Head of caudate nucleus (tissue), 42 donors: Measurements from ENCODE around the gene TACSTD2.
A peak's percentile ranks its signal among the peaks of the same experiment; 100 is the strongest.
"Not testable (repeated sequence)": the region's sequence is repeated elsewhere in the genome, so short reads cannot be mapped to it uniquely, and the experiment has no call there.

Source experiments
- DNase-seq, 42 donors: peaks; one replicate each; pipeline versions ENCODE4 v3.0.0 to v3.0.0-alpha.2; 2020 to 2021; ENCODE audit warnings: mixed read lengths in 7 of 42
- intact Hi-C: fragments of 100-400 bp; cut with DNase I; formaldehyde crosslinking; loops from one replicate; pipeline ENCODE4 v1.15.0; 2022

The TACSTD2 gene, protein sequence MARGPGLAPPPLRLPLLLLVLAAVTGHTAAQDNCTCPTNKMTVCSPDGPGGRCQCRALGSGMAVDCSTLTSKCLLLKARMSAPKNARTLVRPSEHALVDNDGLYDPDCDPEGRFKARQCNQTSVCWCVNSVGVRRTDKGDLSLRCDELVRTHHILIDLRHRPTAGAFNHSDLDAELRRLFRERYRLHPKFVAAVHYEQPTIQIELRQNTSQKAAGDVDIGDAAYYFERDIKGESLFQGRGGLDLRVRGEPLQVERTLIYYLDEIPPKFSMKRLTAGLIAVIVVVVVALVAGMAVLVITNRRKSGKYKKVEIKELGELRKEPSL

DNA sequence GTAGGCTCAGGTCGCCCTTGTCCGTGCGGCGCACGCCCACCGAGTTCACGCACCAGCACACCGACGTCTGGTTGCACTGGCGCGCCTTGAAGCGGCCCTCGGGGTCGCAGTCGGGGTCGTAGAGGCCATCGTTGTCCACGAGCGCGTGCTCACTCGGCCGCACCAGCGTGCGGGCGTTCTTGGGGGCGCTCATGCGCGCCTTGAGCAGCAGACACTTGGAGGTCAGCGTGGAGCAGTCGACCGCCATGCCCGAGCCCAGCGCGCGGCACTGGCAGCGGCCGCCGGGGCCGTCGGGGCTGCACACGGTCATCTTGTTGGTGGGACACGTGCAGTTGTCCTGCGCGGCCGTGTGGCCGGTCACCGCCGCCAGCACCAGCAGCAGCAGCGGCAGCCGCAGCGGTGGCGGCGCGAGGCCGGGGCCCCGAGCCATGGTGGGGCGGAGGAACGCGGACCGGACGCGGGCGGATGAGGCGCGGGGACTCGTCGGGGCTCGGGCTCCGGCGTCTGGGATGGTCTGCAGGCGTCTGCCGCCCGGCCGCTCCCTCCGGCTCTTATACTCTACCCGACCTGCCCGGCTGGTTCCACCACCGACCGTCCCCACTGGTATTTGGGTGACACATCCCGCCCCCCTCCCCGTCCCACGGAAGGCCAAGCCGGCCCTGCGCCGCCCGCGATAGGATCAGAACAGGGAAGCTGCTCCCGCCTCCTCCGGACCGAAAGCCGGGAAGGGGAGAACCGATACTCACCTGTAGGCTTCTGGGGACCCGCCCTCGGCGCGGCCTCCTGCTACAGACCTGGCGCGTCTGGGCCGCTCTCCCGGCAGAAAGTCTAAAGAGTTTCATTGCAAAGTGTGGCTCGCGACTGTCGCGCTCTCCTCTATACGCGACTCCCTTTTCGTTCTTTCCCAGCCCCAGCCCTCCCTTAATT lies at the start of gene TACSTD2:
Gene TACSTD2, minus strand, starts transcription at position 526 of the 927 bp plus-strand sequence. Its CDS starts 96 bp downstream, at position 430.
- DNase-seq = peak in 12 of 42 donors; percentile 18 to 55 (median 28)
- intact Hi-C loops = no loop called here

DNA sequence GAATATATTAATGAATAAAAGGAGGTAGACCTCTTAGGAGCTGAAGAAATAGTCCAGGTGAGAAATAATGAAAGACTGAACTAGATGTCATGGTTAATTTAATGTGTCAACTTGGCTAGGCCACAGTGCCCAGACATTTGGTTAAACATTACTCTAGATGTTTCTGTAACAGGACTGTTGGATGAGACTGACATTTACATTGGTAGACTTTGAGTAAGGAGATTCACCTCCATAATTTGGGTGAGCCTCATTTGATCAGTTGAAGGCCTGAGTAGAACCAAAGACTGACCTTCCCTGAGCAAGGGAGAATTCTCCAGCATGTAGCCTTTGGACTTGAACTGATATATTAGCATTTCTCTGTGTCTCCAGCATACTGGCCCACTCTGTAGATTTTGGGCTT lies 49.2 kb upstream of the TACSTD2 start:
- intact Hi-C loops = no loop called here

DNA sequence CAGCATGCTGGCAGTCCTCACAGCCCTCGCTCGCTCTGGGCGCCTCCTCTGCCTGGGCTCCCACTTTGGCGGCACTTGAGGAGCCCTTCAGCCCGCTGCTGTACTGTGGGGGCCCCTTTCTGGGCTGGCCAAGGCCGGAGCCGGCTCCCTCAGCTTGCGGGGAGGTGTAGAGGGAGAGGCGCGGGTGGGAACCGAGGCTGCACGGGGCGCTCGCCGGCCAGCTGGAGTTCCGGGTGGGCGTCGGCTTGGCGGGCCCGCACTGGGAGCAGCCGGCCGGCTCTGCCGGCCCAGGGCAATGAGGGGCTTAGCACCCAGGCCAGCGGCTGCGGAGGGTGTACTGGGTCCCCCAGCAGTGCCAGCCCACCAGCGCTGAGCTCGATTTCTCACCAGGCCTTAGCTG lies 46.2 kb upstream of the TACSTD2 start:
- DNase-seq, intact Hi-C loops: not testable (repeated sequence)

More for the DNA sequence above, 49.2 kb upstream of the TACSTD2 start:
- DNase-seq = no peak

DNA sequence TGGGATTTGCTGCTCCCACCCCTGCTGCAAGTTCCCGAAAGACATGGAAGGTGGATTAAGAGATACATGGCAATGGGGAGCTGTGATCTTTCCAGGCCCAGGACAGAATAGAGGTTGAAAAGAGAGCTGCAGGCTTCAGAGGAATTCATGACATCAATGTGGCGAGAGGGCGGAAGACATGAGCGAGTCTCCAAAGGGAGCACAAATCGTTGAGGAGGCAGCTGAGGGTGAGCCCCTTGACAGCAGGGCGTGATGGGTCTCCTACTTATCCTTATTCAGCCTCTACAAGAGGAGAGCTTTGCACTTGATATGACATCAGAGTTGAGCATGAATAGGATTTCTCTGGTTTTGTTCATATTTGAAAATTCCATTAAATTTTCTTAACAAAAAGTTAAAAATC lies 45.5 kb upstream of the TACSTD2 start:
- DNase-seq = peak in 37 of 42 donors; percentile 5 to 87 (median 47)
- intact Hi-C loops = no loop called here

DNA sequence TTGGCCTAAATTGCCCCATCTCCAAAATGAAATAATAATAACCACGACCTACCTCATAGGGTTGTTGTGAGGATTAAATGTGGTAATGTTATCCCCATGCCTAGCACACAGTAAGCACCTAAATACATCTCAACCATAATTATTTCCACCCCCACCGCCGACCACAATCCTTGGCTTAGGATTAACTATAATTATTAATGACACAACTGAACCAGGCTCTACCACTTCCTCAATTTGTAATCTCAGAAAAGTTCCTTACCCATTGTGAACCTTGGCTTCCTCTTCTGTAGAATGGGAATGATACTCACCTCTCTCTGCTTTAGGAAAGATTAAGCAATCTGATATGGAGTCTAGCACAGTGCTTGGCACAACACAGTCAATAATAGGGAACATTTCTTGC lies 44.3 kb upstream of the TACSTD2 start:
- DNase-seq = no peak
- intact Hi-C loops = no loop called here

DNA sequence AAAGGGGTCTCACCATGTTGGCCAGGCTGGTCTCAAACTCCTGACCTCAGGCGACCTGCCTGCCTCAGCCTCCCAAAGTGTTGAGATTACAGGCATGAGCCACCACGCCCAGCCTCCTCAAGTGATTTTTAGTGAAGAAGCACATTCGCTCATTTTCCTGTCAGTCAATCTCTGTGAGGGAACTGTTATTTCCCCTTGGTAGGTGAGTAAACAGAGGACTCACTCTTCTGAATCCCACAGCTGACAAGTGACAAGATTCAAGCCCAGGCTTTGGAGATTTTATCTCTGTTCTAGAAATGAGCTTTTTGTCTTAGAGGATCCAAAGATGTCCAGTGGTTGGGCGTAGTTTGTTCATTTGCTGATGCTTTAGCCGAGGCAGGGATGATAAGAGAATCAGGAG lies 43.9 kb upstream of the TACSTD2 start:
- no peak for DNase-seq

DNA sequence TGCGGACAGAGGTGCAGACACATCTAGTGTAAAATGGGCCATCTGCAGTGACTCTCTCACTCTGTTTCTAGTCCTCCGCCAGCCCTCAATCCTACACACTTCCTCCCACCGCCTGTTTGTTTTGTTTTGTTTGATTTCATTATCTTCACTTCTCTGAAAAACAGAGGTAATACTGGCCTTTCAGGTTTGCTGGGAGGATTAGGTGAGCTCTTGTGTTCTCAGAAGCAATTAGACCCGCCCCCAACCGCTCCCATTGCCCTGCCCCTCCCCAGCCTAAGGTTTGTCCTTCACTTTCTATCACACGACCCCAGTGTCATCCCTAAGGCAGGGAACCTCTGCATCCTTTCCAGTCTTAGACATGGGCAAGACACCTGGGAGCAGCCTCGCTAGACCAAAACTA lies 43.2 kb upstream of the TACSTD2 start:
- intact Hi-C loops = no loop called here
- no peak for DNase-seq

More for the DNA sequence above, 43.9 kb upstream of the TACSTD2 start:
- intact Hi-C loops = no loop called here

DNA sequence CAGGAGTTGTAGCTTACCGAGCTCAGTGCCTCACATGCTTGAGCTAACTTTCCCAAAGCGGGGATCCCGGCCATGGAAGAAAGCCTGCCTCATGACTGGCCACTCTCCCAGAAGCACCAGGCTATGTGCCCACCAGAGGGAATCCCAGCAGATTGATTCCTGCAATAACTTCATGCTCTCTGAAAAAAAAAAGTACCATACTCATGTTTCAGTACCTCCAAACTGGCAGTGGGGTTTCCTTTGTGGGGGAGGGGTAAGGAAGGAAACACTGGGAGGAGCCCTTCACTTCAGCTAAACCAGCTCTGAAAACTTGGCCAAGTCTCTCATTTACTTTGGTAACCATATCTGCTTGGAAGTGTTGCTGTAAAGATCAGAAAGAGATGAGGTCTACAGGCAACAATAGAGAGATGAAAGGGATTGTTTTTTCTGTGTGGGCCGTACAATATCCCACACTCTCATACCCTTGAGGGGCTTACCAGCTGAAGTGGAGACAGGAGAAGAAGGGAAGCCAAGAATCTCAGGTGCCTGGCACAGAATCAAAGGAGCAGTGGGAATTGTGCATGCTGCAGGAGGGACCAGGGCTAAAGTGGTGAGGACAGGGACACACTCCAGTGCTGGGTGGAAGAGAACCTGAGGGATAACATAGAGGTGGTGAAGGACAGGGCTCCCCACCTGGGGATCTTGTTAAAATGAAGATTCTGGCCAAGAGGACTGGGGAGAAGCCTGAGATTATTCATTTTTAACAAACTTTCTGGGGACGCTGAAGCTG lies 42.4 kb upstream of the TACSTD2 start:
- intact Hi-C loops = no loop called here
- DNase-seq = peak in 20 of 42 donors; percentile 7 to 53 (median 33)

DNA sequence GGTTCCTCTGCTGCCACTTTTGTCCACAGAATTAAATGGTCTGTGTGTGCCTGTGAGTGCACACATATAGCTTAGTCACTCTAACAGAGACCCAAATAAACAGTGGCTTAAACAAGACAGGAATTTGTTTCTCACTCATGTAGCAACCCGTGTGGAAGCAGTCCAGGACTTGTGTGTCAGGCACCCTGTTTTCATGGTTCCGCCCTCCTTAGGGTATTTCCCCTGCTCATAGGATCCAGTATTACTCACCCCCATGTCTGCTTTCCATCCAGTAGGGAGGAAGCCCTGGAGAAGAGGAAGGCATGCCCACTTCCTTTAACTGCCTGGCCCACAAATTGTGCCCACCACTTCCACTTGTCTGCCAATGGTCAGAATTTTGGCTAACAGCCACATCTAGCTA lies 41.3 kb upstream of the TACSTD2 start:
- intact Hi-C loops = no loop called here
- DNase-seq = peak in 3 of 42 donors; percentile 2 to 15 (median 14)

DNA sequence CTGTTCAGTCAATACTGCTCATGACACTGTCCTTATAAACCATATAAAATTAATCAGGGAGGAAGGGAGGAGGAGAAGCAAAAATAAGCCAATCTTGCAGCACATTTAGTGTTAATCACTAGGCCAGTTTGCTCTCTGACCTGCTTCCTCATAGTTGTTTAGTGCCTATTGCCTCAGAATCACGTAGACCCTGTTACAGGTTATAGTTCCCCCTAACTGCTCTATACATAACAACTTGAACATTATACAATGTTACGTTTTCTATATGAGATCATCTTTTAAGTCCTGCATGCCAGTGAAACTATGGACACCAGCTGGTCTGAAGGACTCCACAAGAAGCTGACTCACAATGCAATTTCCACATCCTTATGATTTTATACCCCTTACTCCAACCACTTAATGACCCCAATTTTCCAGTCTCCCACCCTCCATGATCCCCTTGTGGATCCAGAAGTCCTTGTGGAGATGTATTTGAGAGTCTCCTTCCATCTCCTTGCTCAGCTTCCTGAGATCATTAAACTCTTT lies 34.9 kb upstream of the TACSTD2 start:
- no peak for DNase-seq
- intact Hi-C loops = no loop called here

DNA sequence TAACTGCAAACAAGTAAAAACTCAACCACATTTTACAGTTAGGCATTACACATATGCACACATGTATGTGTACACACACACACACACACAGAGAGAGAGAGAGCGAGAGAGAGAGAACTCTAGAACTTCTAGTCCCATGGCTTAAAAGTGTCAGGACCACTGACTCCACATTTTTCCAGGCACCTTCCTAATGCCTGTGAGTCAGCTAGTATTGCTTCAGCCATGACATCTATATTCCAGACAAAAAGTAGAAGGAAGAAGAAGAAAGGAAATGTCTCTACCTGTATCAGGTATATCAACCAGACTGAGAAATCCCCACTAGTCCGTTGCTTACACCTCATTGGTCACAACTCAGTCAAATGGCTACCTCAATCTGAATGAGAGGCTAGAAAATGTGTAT lies 31.9 kb upstream of the TACSTD2 start:
- DNase-seq = no peak
- intact Hi-C loops = no loop called here

DNA sequence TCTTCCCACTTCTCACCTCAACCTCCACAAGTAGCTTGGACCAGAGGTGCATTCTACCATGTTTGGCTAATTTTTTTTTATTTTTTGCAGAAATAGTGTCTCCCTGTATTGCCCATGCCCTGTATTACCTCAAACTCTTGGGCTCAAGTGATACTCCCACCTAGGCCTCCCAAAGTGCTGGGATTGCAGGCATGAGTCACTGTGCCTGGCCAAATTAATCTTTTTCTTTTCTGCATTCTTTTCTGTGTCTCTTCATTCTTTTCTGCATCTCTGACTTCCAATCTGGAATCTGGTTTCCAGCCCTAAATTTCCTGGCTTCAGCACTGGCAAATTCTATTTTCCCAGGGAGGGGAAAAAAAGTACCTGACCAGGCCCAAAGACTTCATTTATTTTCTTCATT lies 31.2 kb upstream of the TACSTD2 start:
- intact Hi-C loops = no loop called here
- no peak for DNase-seq

DNA sequence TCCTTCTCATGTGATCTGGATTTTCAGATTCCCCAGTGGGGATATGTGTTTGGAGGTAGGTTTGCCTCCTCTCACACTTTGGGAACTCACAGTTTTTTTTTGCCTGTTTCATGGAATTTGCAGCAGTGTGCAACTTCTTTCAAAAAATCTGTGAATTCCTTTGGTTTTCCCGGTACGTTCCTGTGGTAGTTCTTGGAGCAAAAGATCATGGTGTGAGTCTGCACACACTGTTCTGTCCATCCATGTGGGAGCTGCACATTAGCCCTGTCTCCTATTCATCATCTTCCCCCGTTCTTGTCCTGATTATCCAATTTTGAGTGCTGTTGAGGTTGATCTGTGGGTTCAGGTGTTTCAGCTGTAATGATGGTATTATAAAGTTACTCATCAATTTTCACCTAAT lies 30.3 kb upstream of the TACSTD2 start:
- intact Hi-C loops = no loop called here
- DNase-seq = no peak

DNA sequence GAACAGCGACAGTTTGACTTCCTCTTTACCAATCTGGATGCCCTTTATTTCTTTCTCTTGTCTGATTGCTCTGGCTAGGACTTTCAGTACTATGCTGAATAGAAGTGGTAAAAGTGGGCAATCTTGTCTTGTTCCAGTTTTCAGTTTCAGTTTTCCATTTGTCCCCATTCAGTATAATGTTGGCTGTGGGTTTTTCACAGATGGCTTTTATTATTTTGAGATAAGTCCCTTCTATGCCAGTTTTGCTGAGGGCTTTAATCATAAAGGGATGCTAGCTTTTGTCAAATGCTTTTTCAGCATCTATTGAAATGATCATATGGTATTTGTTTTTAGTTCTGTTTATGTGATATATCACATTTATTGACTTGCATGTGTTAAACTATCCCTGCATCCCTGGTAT lies 24.9 kb upstream of the TACSTD2 start:
- DNase-seq, intact Hi-C loops: not testable (repeated sequence)

DNA sequence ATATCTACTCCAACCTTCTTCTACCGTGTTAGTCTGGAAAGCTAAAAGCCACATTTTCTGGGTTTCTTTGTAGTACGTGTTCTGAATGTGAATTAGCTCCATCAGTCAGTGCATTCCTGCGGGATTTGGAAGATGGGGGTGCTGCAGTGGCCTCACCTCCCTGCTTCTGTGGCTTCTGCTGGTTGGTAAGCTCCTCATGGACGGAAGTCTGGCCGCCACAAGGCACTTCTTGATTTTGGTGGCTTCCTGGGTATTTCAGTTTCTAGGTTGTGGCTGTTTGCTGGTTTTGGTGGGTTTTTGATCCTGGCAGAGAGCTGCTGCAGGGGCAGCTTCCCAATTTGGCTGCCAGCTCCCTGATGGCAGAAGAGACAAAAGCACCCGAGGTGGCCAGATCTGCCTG lies 20.9 kb upstream of the TACSTD2 start:
- peak in 1 of 42 donors; percentile 30 for DNase-seq
- intact Hi-C loops = no loop called here

DNA sequence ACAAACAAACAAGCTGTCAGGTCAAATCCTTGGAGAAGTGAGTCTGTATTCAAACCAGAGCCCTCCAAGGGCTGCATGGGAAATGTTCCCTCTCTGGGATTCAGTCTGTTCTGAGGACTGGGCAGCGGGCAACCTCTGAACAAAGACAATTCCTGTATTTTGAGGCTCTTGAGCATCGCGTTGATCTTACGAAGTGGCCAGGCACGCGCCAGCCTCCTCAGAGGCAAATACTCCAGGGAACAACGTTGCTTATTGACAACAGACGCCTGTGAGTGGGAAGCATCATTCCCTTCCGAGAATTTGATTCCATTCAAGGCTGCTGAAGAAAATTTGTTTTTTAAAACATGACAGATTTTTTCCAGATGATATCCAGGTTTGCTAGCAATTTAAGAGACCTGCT lies 20.0 kb upstream of the TACSTD2 start:
- DNase-seq = peak in 6 of 42 donors; percentile 9 to 47 (median 34)
- intact Hi-C loops = no loop called here

DNA sequence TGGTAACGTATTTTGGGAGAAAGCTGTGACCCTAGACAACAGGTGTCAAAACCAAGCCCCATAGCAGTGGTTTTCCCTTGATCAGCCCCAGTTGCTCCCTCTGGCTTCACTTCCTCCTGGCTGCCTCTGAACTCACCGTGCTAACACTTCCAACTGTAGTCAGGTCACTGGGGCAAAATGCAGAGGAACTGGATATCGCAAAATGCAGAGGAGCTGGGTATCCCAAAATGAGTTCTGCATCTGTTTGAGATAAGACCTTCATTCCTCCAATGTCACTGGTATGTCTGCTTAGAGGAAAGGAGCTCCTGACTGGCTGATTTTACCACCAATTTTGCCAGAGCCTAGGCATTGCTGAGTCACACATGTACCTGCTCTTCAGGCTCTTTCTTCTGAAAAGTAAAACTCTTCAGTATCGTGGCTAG lies 19.6 kb upstream of the TACSTD2 start:
- intact Hi-C loops = no loop called here
- DNase-seq = peak in 1 of 42 donors; percentile 28

DNA sequence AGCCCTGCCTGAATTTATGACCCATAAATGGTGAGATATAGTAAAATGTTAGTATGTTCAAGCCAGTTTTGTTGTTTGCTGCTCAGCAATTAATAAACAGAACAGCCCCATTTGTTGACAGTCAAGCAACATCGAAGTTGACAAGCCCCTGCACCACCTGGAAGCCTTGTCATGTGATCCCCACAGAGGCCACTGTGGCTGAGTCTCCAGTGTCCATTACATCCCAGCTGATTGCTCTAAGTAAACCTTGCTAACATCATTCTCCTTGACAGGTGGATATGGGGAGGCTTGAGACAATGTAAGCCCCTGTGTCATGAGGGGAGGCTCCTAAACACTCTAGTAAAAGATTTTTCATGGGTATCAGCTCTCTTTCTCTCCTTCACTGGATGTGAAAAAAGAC lies 17.5 kb upstream of the TACSTD2 start:
- DNase-seq = no peak
- intact Hi-C loops = no loop called here

DNA sequence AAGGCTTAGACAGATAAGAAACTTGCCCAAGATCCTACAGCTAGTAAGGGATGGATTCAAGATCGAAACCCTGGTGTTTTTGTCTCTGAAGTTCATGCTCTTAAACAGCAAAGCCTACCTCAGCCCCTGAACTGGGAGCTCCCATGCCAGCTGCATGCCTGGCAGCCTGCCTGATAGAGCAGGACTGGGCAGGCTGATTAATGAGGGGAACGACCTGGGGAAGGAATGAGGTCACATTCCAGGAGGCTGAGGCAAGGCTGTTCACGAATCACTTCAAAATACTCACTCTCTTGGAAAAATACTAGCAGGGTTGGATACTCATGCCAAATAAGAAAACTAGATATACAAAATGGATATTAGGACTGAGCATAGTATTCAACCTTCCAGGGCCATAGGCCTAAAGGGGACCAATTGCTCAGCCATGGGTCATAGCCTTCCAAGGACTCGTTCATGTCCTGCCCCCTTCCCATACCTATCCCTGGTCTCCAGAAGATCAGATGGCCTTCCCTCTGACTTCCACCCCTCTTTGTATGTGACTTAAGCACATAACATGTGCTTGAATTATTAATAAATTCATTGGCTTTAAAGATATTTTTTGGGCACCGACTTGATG lies 15.6 kb upstream of the TACSTD2 start:
- DNase-seq = peak in 9 of 42 donors; percentile 19 to 61 (median 30)
- intact Hi-C loops = no loop called here
